Measurements from ENCODE around the gene ALX4. TPM values are rescaled to one million over a fixed set of nuclear protein-coding genes. Genes with fewer than 3 reads are reported as not detected.

Gene ALX4
- total and polyA plus RNA-seq, 7 experiments from 2014 or later: 0.04 TPM; not detected in 6

- ChIA-PET CTCF (no interaction called here), POLR2A (no interaction called here)
- Histone ChIP-seq H3K36me3 (ENCODE audit: control insufficient read depth in 2 of 3, insufficient read depth in 3 of 3, low read length in 3 of 3) (no peaks in the 10 kb centered on the region), H3K4me1 (ENCODE audit: control insufficient read depth in 2 of 2, insufficient read depth in 2 of 2, low read length in 2 of 2) (peaks cover 5% of the 10 kb centered on the region in 2 donors), H3K9me3 (ENCODE audit: control insufficient read depth in 2 of 3, low read length in 3 of 3) (no peaks in the 10 kb centered on the region), H3K4me3 (ENCODE audit: low read length) (no peak overlapping the region), H3K27ac (ENCODE audit: low read depth, low read length) (no peak overlapping the region), H3K27me3 (ENCODE audit: control insufficient read depth in 2 of 2, insufficient read depth in 2 of 2, low read length in 2 of 2) (peaks cover 3 to 4% of the 10 kb centered on the region in 2 donors)
- Mint-ChIP-seq H3K36me3 (peaks cover 0 to 9% (median 0%) of the 10 kb centered on the region in 5 donors), H3K9me3 (peaks cover 0 to 5% (median 0%) of the 10 kb centered on the region in 11 donors), H3K27ac (no peak overlapping the region), H3K27me3 (peaks cover 74 to 95% (median 81%) of the 10 kb centered on the region in 5 donors), H3K4me1 (peaks cover 20 to 45% (median 35%) of the 10 kb centered on the region in 7 donors), H3K4me3 (peak overlapping the region in 9 of 10 donors; percentile 21 to 87 (median 35))
- DNase-seq (no peak), ATAC-seq (no peak)
- intact Hi-C loops (cut with micrococcal nuclease): loop anchor here in 1 of 2 donors (10.0 kb wide), 1 partner anchor 214 kb away; the partner anchor contains the start of gene EXT2
Observed at GRCh38 chr11:44308256-44308922, 1.6 kb downstream of the ALX4 start.

DNA sequence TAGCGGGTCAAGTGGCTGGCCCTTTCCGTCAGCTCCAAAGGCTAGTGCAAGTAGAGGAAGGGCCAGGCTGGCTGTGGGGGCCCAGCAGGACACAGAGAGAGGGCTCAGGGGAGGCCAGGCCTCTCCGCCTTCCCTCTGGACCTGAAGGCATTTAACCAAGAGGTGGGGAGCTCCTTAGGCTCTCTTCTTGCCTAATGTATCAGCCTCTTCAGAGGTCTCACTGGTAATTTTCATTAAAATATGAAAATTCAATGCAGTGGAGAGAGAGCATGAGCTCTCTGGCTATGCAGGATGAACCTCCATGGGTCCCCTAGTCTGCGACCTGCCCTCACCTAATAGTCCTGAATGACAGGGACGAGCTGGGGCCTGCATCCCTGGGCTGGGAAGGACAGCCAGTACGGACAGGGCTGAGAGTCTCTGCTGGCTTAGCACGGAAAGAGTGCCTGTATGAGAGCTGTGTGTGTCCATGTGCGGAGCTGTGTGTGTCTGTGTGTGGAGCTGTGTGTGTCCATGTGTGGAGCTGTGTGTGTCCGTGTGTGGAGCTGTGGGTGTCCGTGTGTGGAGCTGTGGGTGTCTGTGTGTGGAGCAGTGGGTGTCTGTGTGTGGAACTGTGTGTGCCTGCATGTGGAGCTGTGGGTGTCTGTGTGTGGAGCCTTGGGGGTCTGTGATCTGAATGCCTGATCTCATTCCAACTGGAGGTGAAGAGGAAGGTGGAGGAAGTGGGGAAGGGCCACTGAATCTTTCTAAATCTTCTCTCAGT is 2.4 kb downstream of the ALX4 start:
- peaks cover 0 to 5% (median 0%) of the 10 kb centered on the region in 11 donors for H3K9me3 Mint-ChIP-seq
- no peak for DNase-seq
- CTCF ChIA-PET: no interaction called here
- peaks cover 20 to 43% (median 35%) of the 10 kb centered on the region in 7 donors for H3K4me1 Mint-ChIP-seq
- H3K27me3 ChIP-seq (ENCODE audit: control insufficient read depth in 2 of 2, insufficient read depth in 2 of 2, low read length in 2 of 2): peaks cover 3 to 7% of the 10 kb centered on the region in 2 donors
- no peaks in the 10 kb centered on the region for H3K9me3 ChIP-seq (ENCODE audit: control insufficient read depth in 2 of 3, low read length in 3 of 3)
- peak overlapping the region in 1 of 9 donors; percentile 45 for H3K27ac Mint-ChIP-seq
- H3K27me3 Mint-ChIP-seq: peaks cover 75 to 96% (median 81%) of the 10 kb centered on the region in 5 donors
- H3K4me3 ChIP-seq (ENCODE audit: low read length): no peak overlapping the region
- POLR2A ChIA-PET: no interaction called here
- peak overlapping the region in 9 of 10 donors; percentile 8 to 87 (median 51) for H3K4me3 Mint-ChIP-seq
- H3K27ac ChIP-seq (ENCODE audit: low read depth, low read length): no peak overlapping the region
- H3K36me3 Mint-ChIP-seq: peaks cover 0 to 9% (median 0%) of the 10 kb centered on the region in 5 donors
- H3K4me1 ChIP-seq (ENCODE audit: control insufficient read depth in 2 of 2, insufficient read depth in 2 of 2, low read length in 2 of 2): peaks cover 5% of the 10 kb centered on the region in 2 donors
- intact Hi-C loops (cut with micrococcal nuclease): loop anchor here in 1 of 2 donors (10.0 kb wide), 1 partner anchor 213 kb away; the partner anchor contains the start of gene EXT2
- no peaks in the 10 kb centered on the region for H3K36me3 ChIP-seq (ENCODE audit: control insufficient read depth in 2 of 3, insufficient read depth in 3 of 3, low read length in 3 of 3)
- no peak for ATAC-seq

GRCh38 chr11:44306918-44307244 is 3.1 kb downstream of the ALX4 start:
- H3K27ac Mint-ChIP-seq: no peak overlapping the region

GRCh38 chr11:44306052-44306917 is 3.7 kb downstream of the ALX4 start:
- Histone ChIP-seq H3K4me3 (ENCODE audit: low read length) (peak overlapping the region; percentile 57), H3K36me3 (ENCODE audit: control insufficient read depth in 2 of 3, insufficient read depth in 3 of 3, low read length in 3 of 3) (no peaks in the 10 kb centered on the region), H3K9me3 (ENCODE audit: control insufficient read depth in 2 of 3, low read length in 3 of 3) (no peaks in the 10 kb centered on the region), H3K27ac (ENCODE audit: low read depth, low read length) (no peak overlapping the region), H3K27me3 (ENCODE audit: control insufficient read depth in 2 of 2, insufficient read depth in 2 of 2, low read length in 2 of 2) (peaks cover 3 to 7% of the 10 kb centered on the region in 2 donors), H3K4me1 (ENCODE audit: control insufficient read depth in 2 of 2, insufficient read depth in 2 of 2, low read length in 2 of 2) (peaks cover 5% of the 10 kb centered on the region in 2 donors)
- intact Hi-C loops (cut with micrococcal nuclease): loop anchor here in 1 of 2 donors (10.0 kb wide), 1 partner anchor 211 kb away; the partner anchor contains the start of gene EXT2
- ChIA-PET CTCF (no interaction called here), POLR2A (no interaction called here)
- peaks cover 0 to 5% (median 0%) of the 10 kb centered on the region in 11 donors for H3K9me3 Mint-ChIP-seq
- peaks cover 20 to 42% (median 35%) of the 10 kb centered on the region in 7 donors for H3K4me1 Mint-ChIP-seq
- H3K27ac Mint-ChIP-seq: peak overlapping the region in 1 of 9 donors; percentile 43
- H3K4me3 Mint-ChIP-seq: peak overlapping the region; percentile 65 to 90 (median 85)
- peaks cover 75 to 96% (median 81%) of the 10 kb centered on the region in 5 donors for H3K27me3 Mint-ChIP-seq
- peaks cover 0 to 9% (median 0%) of the 10 kb centered on the region in 5 donors for H3K36me3 Mint-ChIP-seq
- DNase-seq (no peak), ATAC-seq (no peak)

More at GRCh38 chr11:44306918-44307244, 3.1 kb downstream of the ALX4 start:
- Mint-ChIP-seq H3K4me3 (peak overlapping the region; percentile 65 to 90 (median 84)), H3K36me3 (peaks cover 0 to 9% (median 0%) of the 10 kb centered on the region in 5 donors), H3K9me3 (peaks cover 0 to 5% (median 0%) of the 10 kb centered on the region in 11 donors), H3K27me3 (peaks cover 75 to 96% (median 81%) of the 10 kb centered on the region in 5 donors), H3K4me1 (peaks cover 20 to 42% (median 35%) of the 10 kb centered on the region in 7 donors)
- Histone ChIP-seq H3K4me3 (ENCODE audit: low read length) (no peak overlapping the region), H3K9me3 (ENCODE audit: control insufficient read depth in 2 of 3, low read length in 3 of 3) (no peaks in the 10 kb centered on the region), H3K4me1 (ENCODE audit: control insufficient read depth in 2 of 2, insufficient read depth in 2 of 2, low read length in 2 of 2) (peaks cover 5% of the 10 kb centered on the region in 2 donors), H3K27me3 (ENCODE audit: control insufficient read depth in 2 of 2, insufficient read depth in 2 of 2, low read length in 2 of 2) (peaks cover 3 to 7% of the 10 kb centered on the region in 2 donors), H3K36me3 (ENCODE audit: control insufficient read depth in 2 of 3, insufficient read depth in 3 of 3, low read length in 3 of 3) (no peaks in the 10 kb centered on the region), H3K27ac (ENCODE audit: low read depth, low read length) (no peak overlapping the region)
- DNase-seq (no peak), ATAC-seq (no peak)
- intact Hi-C loops (cut with micrococcal nuclease): loop anchor here in 1 of 2 donors (10.0 kb wide), 1 partner anchor 212 kb away; the partner anchor contains the start of gene EXT2
- ChIA-PET CTCF (no interaction called here), POLR2A (no interaction called here)

DNA sequence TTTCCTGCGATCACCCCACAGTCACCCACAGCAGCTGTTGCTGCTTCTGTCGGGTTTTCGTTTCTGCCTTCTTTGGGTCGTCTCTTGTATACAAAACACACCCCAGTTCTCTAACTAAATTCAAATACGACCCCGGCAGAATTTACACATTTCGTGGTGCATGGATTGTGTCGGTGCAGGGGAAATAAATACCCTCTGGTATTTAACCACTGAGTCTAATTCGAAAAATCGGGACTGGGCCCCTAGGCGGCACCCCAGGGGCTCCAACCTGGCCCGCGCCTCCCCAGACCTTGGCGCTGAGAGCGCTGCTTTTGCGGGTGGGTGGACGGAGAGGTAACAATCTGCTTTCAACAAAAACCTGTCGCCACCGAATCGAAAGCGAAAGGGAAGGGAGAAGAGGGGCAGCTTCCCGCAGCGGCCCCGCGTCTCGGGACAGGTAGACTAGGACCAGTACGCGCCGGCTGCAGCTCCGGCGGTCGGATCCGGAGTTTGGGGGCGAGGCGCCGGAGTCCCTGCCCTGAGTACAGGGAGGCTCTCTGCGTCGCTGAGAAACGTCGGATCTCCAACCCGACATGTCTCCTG is 4.4 kb downstream of the ALX4 start:
- H3K4me3 Mint-ChIP-seq: peak overlapping the region; percentile 65 to 90 (median 85)
- peaks cover 0 to 9% (median 0%) of the 10 kb centered on the region in 5 donors for H3K36me3 Mint-ChIP-seq
- peak overlapping the region; percentile 57 for H3K4me3 ChIP-seq (ENCODE audit: low read length)
- peaks cover 5% of the 10 kb centered on the region in 2 donors for H3K4me1 ChIP-seq (ENCODE audit: control insufficient read depth in 2 of 2, insufficient read depth in 2 of 2, low read length in 2 of 2)
- H3K27me3 Mint-ChIP-seq: peaks cover 69 to 91% (median 76%) of the 10 kb centered on the region in 5 donors
- ATAC-seq: peak; percentile 28
- no peaks in the 10 kb centered on the region for H3K9me3 ChIP-seq (ENCODE audit: control insufficient read depth in 2 of 3, low read length in 3 of 3)
- intact Hi-C loops (cut with micrococcal nuclease): loop anchor here in 1 of 2 donors (2.0 to 10.0 kb wide), 2 partner anchors 17 to 211 kb away; partner anchors contain the start of gene EXT2
- no peak overlapping the region for H3K27ac ChIP-seq (ENCODE audit: low read depth, low read length)
- H3K27me3 ChIP-seq (ENCODE audit: control insufficient read depth in 2 of 2, insufficient read depth in 2 of 2, low read length in 2 of 2): peaks cover 3 to 7% of the 10 kb centered on the region in 2 donors
- H3K4me1 Mint-ChIP-seq: peaks cover 20 to 39% (median 32%) of the 10 kb centered on the region in 7 donors
- ChIA-PET CTCF (no interaction called here), POLR2A (no interaction called here)
- H3K36me3 ChIP-seq (ENCODE audit: control insufficient read depth in 2 of 3, insufficient read depth in 3 of 3, low read length in 3 of 3): no peaks in the 10 kb centered on the region
- peaks cover 0 to 5% (median 0%) of the 10 kb centered on the region in 11 donors for H3K9me3 Mint-ChIP-seq
- peak in 1 of 9 donors; percentile 46 for DNase-seq
- H3K27ac Mint-ChIP-seq: peak overlapping the region in 1 of 9 donors; percentile 43
